ENCODE measurements around the gene AKIP1. TPM values are rescaled to one million over a fixed set of nuclear protein-coding genes. Genes with fewer than 3 reads are reported as not detected.

AKIP1 gene
- total and polyA plus RNA-seq, 10 of the 15 experiments (the other 5 are each of a cell fraction or from before 2014, with no cell fraction given), result 5.1 to 38.9 (median 30.5) TPM

GRCh38 chr11:8925711-8926110, 14.7 kb downstream of the AKIP1 start:
- Histone ChIP-seq H2AFZ (ENCODE audit: control insufficient read depth, low read depth, low read length) (no peak overlapping the region), H3K4me1 (ENCODE audit: control insufficient read depth, insufficient read depth, low read length) (no peaks in the 10 kb centered on the region), H3K79me2 (ENCODE audit: control insufficient read depth, insufficient read depth, low read length) (no peaks in the 10 kb centered on the region), H4K20me1 (ENCODE audit: control insufficient read depth, insufficient read depth) (no peaks in the 10 kb centered on the region), H3K9me3 (replicated peaks; ENCODE audit: control insufficient read depth, insufficient read depth, low read length) (no peaks in the 10 kb centered on the region), H3K36me3 (ENCODE audit: control insufficient read depth in 2 of 2, insufficient read depth in 2 of 2, low read length in 1 of 2) (peaks cover 0 to 3% of the 10 kb centered on the region in 2 experiments; a peak in 2 of 4 replicates), H3K9ac (ENCODE audit: control insufficient read depth, insufficient read depth, low read length) (no peak overlapping the region), H3K27ac (ENCODE audit: control insufficient read depth, insufficient read depth) (no peak overlapping the region), H3K27me3 (replicated peaks in 1 of 2; ENCODE audit: control insufficient read depth in 2 of 2, insufficient read depth in 2 of 2, low read length in 1 of 2) (no peaks in the 10 kb centered on the region), H3K4me3 (no peak overlapping the region), H3K4me2 (ENCODE audit: control insufficient read depth, insufficient read depth) (no peak overlapping the region)
- BruUV-seq (replicated peaks), result no TSS peak
- FAIRE-seq, result no peak
- no peak for TF ChIP-seq MAX (IDR thresholded peaks at IDR 0.05; ENCODE audit: low read depth, low read length)
- TF ChIP-seq RAD21 (IDR thresholded peaks at IDR 0.05; ENCODE audit: insufficient read depth, low read depth, low read length), result no peak
- no peak for TF ChIP-seq FOS (IDR thresholded peaks at IDR 0.05; ENCODE audit: borderline replicate concordance, extremely low read depth, insufficient read length)
- TF ChIP-seq ZNF592 (IDR thresholded peaks at IDR 0.05), result no peak
- no peak for TF ChIP-seq MEF2B (IDR thresholded peaks at IDR 0.05; ENCODE audit: partially characterized antibody, poor library complexity, severe bottlenecking)
- no peak for TF ChIP-seq ZSCAN29 (IDR thresholded peaks at IDR 0.05)
- TF ChIP-seq YBX1 (IDR thresholded peaks at IDR 0.05), result no peak
- no peak for TF ChIP-seq DPF2 (IDR thresholded peaks at IDR 0.05)
- TF ChIP-seq EGR1 (IDR thresholded peaks at IDR 0.05; ENCODE audit: borderline replicate concordance in 1 of 2, low read depth in 2 of 2, low read length in 2 of 2), result no peak
- ATAC-seq, result no peak
- RAD21 ChIA-PET (ENCODE audit: unreplicated experiment), result no interaction called here
- in situ Hi-C loops (cut with MboI), result no loop called here
- intact Hi-C loops (cut with micrococcal nuclease; ENCODE audit: unreplicated experiment), result no loop called here
- WGBS (ENCODE audit: insufficient coverage, insufficient replicate concordance, low lambda C conversion rate, missing lambda C conversion rate), result 89% methylated on average over 5 of the region's 5 CpGs
- SMC1A ChIA-PET (ENCODE audit: uncharacterized antibody, unreplicated experiment), result interaction anchor here (1.0 to 1.2 kb wide), 4 partner anchors 11 to 212 kb away, joined by 3 read pairs; no protein-coding TSS in a partner anchor
- CTCF ChIA-PET, result interaction anchor here (1.5 to 1.7 kb wide), 2 partner anchors 12 to 212 kb away, joined by 3 to 5 read pairs; no protein-coding TSS in a partner anchor
- POLR2A ChIA-PET, result no interaction called here
- no peak for DNase-seq (ENCODE audit: low read depth, low spot score)
